ENCODE results near the gene FIBCD1.

FIBCD1 gene

GRCh38 chr9:130862747-130863146 lies 76.3 kb downstream of the FIBCD1 start:
- Histone ChIP-seq H3K9ac (ENCODE audit: low read depth, low read length) (no peak overlapping the region), H3K4me1 (ENCODE audit: insufficient read depth, low read length) (peaks cover 10% of the 10 kb centered on the region; the same call in 1 of the 2 replicates), H3K36me3 (ENCODE audit: insufficient read depth, low read length) (peaks cover 63% of the 10 kb centered on the region), H3K27ac (ENCODE audit: low read depth, low read length) (no peak overlapping the region), H3K27me3 (ENCODE audit: insufficient read depth, low read length) (no peaks in the 10 kb centered on the region), H3K4me3 (ENCODE audit: low read length) (no peak overlapping the region), H3K9me3 (ENCODE audit: insufficient read depth, low read depth, low read length) (no peaks in the 10 kb centered on the region)
- 96% methylated on average over 23 of the region's 23 CpGs for WGBS

GRCh38 chr9:130862217-130862616 lies 76.8 kb downstream of the FIBCD1 start:
- WGBS: 94% methylated on average over 8 of the region's 8 CpGs
- H3K27ac ChIP-seq (ENCODE audit: low read depth, low read length): no peak overlapping the region
- H3K36me3 ChIP-seq (ENCODE audit: insufficient read depth, low read length): peaks cover 64% of the 10 kb centered on the region
- H3K4me1 ChIP-seq (ENCODE audit: insufficient read depth, low read length): peaks cover 14% of the 10 kb centered on the region; the same call in 1 of the 2 replicates
- no peak overlapping the region for H3K9ac ChIP-seq (ENCODE audit: low read depth, low read length)
- no peaks in the 10 kb centered on the region for H3K9me3 ChIP-seq (ENCODE audit: insufficient read depth, low read depth, low read length)
- H3K27me3 ChIP-seq (ENCODE audit: insufficient read depth, low read length): no peaks in the 10 kb centered on the region
- H3K4me3 ChIP-seq (ENCODE audit: low read length): no peak overlapping the region

GRCh38 chr9:130861372-130862180 lies 77.5 kb downstream of the FIBCD1 start:
- Histone ChIP-seq H3K27ac (ENCODE audit: low read depth, low read length) (no peak overlapping the region), H3K4me3 (ENCODE audit: low read length) (no peak overlapping the region), H3K9me3 (ENCODE audit: insufficient read depth, low read depth, low read length) (no peaks in the 10 kb centered on the region), H3K9ac (ENCODE audit: low read depth, low read length) (no peak overlapping the region), H3K36me3 (ENCODE audit: insufficient read depth, low read length) (peaks cover 67% of the 10 kb centered on the region), H3K4me1 (ENCODE audit: insufficient read depth, low read length) (peaks cover 14% of the 10 kb centered on the region; the same call in 1 of the 2 replicates), H3K27me3 (ENCODE audit: insufficient read depth, low read length) (no peaks in the 10 kb centered on the region)
- 89% methylated on average over 4 of the region's 8 CpGs for WGBS

GRCh38 chr9:130860458-130861316 lies 78.4 kb downstream of the FIBCD1 start:
- Histone ChIP-seq H3K27ac (ENCODE audit: low read depth, low read length) (peak overlapping the region; percentile 51; the same call in 1 of the 2 replicates), H3K36me3 (ENCODE audit: insufficient read depth, low read length) (peaks cover 75% of the 10 kb centered on the region), H3K9me3 (ENCODE audit: insufficient read depth, low read depth, low read length) (no peaks in the 10 kb centered on the region), H3K4me1 (ENCODE audit: insufficient read depth, low read length) (peaks cover 14% of the 10 kb centered on the region; the same call in 1 of the 2 replicates), H3K27me3 (ENCODE audit: insufficient read depth, low read length) (no peaks in the 10 kb centered on the region), H3K9ac (ENCODE audit: low read depth, low read length) (no peak overlapping the region), H3K4me3 (ENCODE audit: low read length) (no peak overlapping the region)
- 91% methylated on average over 28 of the region's 28 CpGs for WGBS

GRCh38 chr9:130858739-130859705 lies 80.0 kb downstream of the FIBCD1 start:
- Histone ChIP-seq H3K4me3 (ENCODE audit: low read length) (no peak overlapping the region), H3K4me1 (ENCODE audit: insufficient read depth, low read length) (peaks cover 14% of the 10 kb centered on the region; the same call in 1 of the 2 replicates), H3K9ac (ENCODE audit: low read depth, low read length) (no peak overlapping the region), H3K27ac (ENCODE audit: low read depth, low read length) (no peak overlapping the region), H3K9me3 (ENCODE audit: insufficient read depth, low read depth, low read length) (no peaks in the 10 kb centered on the region), H3K36me3 (ENCODE audit: insufficient read depth, low read length) (peaks cover 81% of the 10 kb centered on the region), H3K27me3 (ENCODE audit: insufficient read depth, low read length) (no peaks in the 10 kb centered on the region)
- WGBS: 86% methylated on average over 20 of the region's 20 CpGs

- H3K9me3 ChIP-seq (ENCODE audit: insufficient read depth, low read depth, low read length): no peaks in the 10 kb centered on the region
- H3K4me1 ChIP-seq (ENCODE audit: insufficient read depth, low read length): peaks cover 14% of the 10 kb centered on the region; the same call in 1 of the 2 replicates
- no peak overlapping the region; the same call in 1 of the 2 replicates for H3K27ac ChIP-seq (ENCODE audit: low read depth, low read length)
- H3K36me3 ChIP-seq (ENCODE audit: insufficient read depth, low read length): peaks cover 78% of the 10 kb centered on the region
- 86% methylated on average over 22 of the region's 22 CpGs for WGBS
- H3K4me3 ChIP-seq (ENCODE audit: low read length): no peak overlapping the region
- H3K9ac ChIP-seq (ENCODE audit: low read depth, low read length): no peak overlapping the region
- H3K27me3 ChIP-seq (ENCODE audit: insufficient read depth, low read length): no peaks in the 10 kb centered on the region
Observed at GRCh38 chr9:130857864-130858738, 80.9 kb downstream of the FIBCD1 start.

- Histone ChIP-seq H3K4me1 (ENCODE audit: insufficient read depth, low read length) (peaks cover 14% of the 10 kb centered on the region; the same call in 1 of the 2 replicates), H3K27me3 (ENCODE audit: insufficient read depth, low read length) (no peaks in the 10 kb centered on the region), H3K36me3 (ENCODE audit: insufficient read depth, low read length) (peaks cover 63% of the 10 kb centered on the region), H3K9me3 (ENCODE audit: insufficient read depth, low read depth, low read length) (no peaks in the 10 kb centered on the region), H3K9ac (ENCODE audit: low read depth, low read length) (no peak overlapping the region), H3K27ac (ENCODE audit: low read depth, low read length) (no peak overlapping the region), H3K4me3 (ENCODE audit: low read length) (no peak overlapping the region)
- WGBS: 94% methylated on average over 8 of the region's 8 CpGs
Observed at GRCh38 chr9:130856474-130856873, 82.6 kb downstream of the FIBCD1 start.

- H3K9ac ChIP-seq (ENCODE audit: low read depth, low read length): no peak overlapping the region
- no peak overlapping the region for H3K4me3 ChIP-seq (ENCODE audit: low read length)
- no peaks in the 10 kb centered on the region for H3K27me3 ChIP-seq (ENCODE audit: insufficient read depth, low read length)
- H3K36me3 ChIP-seq (ENCODE audit: insufficient read depth, low read length): peaks cover 48% of the 10 kb centered on the region
- 95% methylated on average over 9 of the region's 9 CpGs for WGBS
- peaks cover 6% of the 10 kb centered on the region; the same call in 1 of the 2 replicates for H3K4me1 ChIP-seq (ENCODE audit: insufficient read depth, low read length)
- H3K27ac ChIP-seq (ENCODE audit: low read depth, low read length): no peak overlapping the region
- no peaks in the 10 kb centered on the region for H3K9me3 ChIP-seq (ENCODE audit: insufficient read depth, low read depth, low read length)
Observed at GRCh38 chr9:130854835-130855234, 84.2 kb downstream of the FIBCD1 start.

- Histone ChIP-seq H3K4me3 (ENCODE audit: low read length) (no peak overlapping the region), H3K9ac (ENCODE audit: low read depth, low read length) (no peak overlapping the region), H3K27me3 (ENCODE audit: insufficient read depth, low read length) (no peaks in the 10 kb centered on the region), H3K36me3 (ENCODE audit: insufficient read depth, low read length) (peaks cover 46% of the 10 kb centered on the region), H3K27ac (ENCODE audit: low read depth, low read length) (no peak overlapping the region), H3K9me3 (ENCODE audit: insufficient read depth, low read depth, low read length) (no peaks in the 10 kb centered on the region), H3K4me1 (ENCODE audit: insufficient read depth, low read length) (peaks cover 4% of the 10 kb centered on the region; the same call in 1 of the 2 replicates)
- 96% methylated on average over 8 of the region's 8 CpGs for WGBS
Observed at GRCh38 chr9:130854092-130854491, 85.0 kb downstream of the FIBCD1 start.

GRCh38 chr9:130852801-130853200 lies 86.2 kb downstream of the FIBCD1 start:
- no peaks in the 10 kb centered on the region for H3K9me3 ChIP-seq (ENCODE audit: insufficient read depth, low read depth, low read length)
- H3K27me3 ChIP-seq (ENCODE audit: insufficient read depth, low read length): no peaks in the 10 kb centered on the region
- H3K4me3 ChIP-seq (ENCODE audit: low read length): no peak overlapping the region
- no peak overlapping the region for H3K27ac ChIP-seq (ENCODE audit: low read depth, low read length)
- H3K4me1 ChIP-seq (ENCODE audit: insufficient read depth, low read length): peaks cover 6% of the 10 kb centered on the region; the same call in 1 of the 2 replicates
- H3K9ac ChIP-seq (ENCODE audit: low read depth, low read length): no peak overlapping the region
- WGBS: 94% methylated on average over 6 of the region's 7 CpGs
- peaks cover 43% of the 10 kb centered on the region for H3K36me3 ChIP-seq (ENCODE audit: insufficient read depth, low read length)
